Stimulated activated CD4-positive, alpha-beta T cell treated with anti-CD3 and anti-CD28 coated beads, Interleukin-4, amount 100 ng/mL, for 1 hour (primary cell): ENCODE measurements around the gene SEMA5B.

ENCODE experiments used
- DNase-seq: peaks from one replicate; pipeline ENCODE4 v3.0.0-alpha.2; 2020

The SEMA5B gene

DNA sequence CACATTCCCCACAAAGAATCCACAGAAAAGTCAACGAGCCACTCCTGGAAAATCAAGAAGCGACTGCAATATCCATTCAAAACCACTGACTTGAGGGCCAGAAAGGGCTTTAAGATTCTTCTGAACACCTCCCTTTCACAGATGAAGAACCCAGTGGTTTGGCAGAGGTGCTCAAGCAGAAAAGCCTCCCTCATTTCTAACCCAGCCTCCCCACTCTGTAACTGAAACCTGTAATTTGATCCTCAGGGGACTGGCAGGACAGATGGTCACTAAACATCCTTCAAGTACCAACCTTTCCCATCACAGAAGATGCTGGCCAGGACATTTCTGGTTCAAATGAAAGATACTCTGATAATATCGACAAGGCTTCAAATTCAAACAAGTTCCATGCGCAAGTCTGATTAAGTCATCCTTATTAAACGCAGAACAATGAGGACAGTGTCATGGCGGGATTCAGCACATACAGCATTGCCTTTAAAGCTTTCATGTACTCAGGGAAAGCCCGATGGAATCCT lies 5.5 kb downstream of the SEMA5B start:
- no peak for DNase-seq

- DNase-seq = no peak
Measured at GRCh38 chr3:123021388-123021787, 6.2 kb downstream of the SEMA5B start.

- no peak for DNase-seq
Measured at GRCh38 chr3:123020709-123021108, 6.9 kb downstream of the SEMA5B start.

DNA sequence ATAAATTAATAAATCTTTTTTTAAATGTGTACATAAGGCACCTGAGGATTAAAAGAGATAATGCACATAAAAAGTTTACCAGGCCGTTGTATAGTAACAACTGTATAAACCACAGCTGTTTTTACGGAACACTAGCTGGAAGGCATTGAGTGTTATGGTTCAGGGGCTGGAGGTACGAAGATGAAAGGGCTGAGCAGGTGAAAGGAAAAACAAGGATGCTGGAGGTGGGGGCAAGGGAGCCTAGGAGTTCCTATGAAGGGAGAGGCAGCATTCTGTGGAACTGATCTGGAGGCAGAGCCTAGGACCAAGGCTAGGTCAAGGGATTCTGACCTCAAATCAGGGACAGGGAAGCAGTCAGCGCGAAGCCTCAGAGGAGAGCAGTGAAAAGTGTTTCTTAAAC lies 8.0 kb downstream of the SEMA5B start:
- no peak for DNase-seq

DNA sequence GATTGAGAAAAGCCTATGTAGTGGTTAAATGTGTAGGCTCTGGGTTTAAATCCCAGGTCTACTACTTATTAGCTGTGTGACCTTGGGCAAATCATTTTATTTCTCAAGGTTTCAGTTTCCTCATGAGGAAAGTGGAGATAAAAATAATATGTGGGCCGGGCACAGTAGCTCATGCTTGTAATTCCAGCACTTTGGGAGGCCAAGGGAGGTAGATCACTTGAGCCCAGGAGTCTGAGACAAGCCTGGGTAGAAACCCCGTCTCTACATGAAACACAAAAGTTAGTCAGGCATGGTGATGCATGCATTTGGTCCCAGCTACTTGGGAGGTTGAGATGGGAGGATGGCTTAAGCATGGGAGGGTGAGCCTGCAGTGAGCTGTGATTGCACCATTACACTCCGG lies 8.4 kb downstream of the SEMA5B start:
- DNase-seq = no peak

DNA sequence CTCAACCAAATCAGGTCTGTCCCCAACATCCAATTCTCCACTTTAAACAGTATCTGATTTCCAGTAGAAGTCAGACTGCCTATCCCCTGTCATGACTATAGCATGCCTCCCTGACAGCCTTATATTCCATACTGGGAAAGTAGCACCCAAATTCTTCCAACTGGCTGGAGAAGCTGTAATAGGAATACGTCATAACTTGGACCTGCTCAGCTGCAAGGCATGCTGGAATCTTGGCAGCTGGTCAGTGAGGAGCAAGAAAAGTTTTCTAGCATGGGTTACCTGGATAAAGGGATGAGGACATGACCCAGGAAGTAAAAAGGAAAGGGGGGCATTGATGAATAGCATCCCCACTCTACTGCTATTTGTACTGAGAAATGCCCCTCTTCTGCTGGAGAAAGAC lies 8.9 kb downstream of the SEMA5B start:
- no peak for DNase-seq

- DNase-seq = no peak
Measured at GRCh38 chr3:123015596-123015995, 12.0 kb downstream of the SEMA5B start.

DNA sequence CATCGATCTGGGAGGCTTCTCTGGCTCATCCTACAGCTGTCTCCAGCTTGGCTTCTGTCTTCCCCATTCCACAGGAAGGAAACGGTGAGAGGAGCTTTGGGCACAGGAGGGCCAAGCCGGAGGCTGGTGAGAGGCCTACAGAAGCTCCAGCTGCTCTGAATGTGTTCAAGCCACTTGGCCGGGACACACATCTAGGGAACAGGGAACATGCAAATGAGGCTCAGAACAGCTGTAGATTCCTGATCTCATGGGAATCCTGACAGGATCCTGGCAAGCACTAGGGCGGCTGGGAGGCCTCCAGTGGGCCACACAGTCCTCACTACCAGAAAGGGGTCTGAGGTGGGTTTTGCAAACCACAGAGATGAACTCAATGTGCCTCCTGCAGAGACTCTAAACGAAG lies 13.7 kb downstream of the SEMA5B start:
- no peak for DNase-seq

GRCh38 chr3:123012652-123013051 lies 14.9 kb downstream of the SEMA5B start:
- DNase-seq = no peak

GRCh38 chr3:123011447-123011846 lies 16.1 kb downstream of the SEMA5B start:
- no peak for DNase-seq

DNA sequence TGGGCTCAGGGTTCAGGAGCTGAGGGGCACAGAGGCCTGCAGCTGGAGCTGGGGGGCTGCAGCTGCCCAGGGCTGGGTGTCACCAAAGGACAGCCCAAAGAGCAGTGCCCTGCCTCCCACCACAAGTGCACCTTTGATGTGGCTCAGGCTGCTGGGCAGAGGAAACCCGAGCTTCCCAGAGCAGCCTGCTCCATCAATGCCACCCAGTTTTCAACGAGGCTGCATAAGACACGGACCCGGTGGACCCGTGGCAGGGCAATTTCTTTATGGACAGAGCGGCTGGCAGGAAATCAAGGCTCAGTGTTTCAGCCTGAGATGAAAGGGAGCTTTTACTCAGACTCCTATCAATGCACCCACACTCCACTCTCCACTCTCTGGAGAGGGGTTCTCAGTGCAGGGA lies 18.7 kb downstream of the SEMA5B start:
- DNase-seq = no peak

GRCh38 chr3:123006609-123007008 lies 21.0 kb downstream of the SEMA5B start:
- no peak for DNase-seq

GRCh38 chr3:123005291-123005690 lies 22.3 kb downstream of the SEMA5B start:
- no peak for DNase-seq

- no peak for DNase-seq
Measured at GRCh38 chr3:123004201-123004918, 23.2 kb downstream of the SEMA5B start.

DNA sequence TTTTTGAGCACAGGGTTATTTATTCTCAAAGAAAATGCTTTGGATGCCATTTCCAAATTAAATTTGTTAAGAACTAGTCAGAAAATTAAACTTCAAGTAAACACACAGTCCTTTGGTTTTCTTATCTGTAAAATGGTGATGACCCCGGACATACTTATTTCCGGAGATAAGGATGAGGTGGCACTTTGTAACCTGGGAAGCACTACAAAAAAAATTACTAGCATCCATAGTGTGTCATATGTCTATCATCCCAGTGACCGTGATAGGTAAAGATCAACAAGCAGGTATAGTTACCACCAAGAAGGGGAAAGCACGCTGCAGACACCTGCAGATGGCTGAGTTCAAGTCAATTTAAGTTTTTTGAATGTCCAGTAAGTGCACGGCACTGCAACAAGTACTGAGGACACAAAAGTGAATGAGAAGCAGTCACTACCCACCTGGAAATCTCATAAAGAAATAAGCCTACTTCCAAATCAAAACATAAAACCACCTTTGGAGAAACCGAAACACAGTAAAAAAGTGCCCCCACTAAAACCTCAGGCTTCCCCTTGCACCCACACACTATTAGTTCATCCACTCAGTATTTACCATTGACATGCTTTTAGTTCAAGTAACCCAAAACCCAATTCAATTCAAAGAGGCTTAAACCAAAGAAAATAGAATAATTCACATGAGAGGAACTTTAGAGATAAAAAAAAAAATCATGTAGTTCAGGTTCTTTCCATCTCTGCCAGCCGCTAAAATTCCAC lies 24.6 kb downstream of the SEMA5B start:
- no peak for DNase-seq

- DNase-seq = no peak
Measured at GRCh38 chr3:123002100-123002748, 25.3 kb downstream of the SEMA5B start.

- no peak for DNase-seq
Measured at GRCh38 chr3:122998856-122999255, 28.7 kb downstream of the SEMA5B start.

DNA sequence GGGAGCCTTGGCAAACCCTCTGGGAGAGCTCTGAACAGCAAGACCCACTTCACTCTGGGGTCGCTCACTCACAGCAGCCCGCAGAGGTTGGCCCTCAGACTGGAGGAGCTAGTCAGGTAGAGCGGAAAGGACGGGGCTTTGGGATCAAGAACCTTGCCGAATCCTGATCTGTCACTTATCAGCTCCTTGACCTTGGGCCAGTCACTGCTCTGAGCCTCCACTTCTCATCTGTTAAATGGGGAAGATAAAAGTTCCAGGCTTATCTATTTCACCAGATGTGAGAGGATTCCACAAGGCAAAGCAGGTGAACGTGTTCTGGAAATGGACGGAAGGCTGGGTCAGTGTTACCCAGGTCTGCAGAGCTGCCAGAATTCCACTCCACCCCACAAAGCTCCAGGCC lies 29.4 kb downstream of the SEMA5B start:
- DNase-seq = no peak

- no peak for DNase-seq
Measured at GRCh38 chr3:122996038-122996580, 31.5 kb downstream of the SEMA5B start.

DNA sequence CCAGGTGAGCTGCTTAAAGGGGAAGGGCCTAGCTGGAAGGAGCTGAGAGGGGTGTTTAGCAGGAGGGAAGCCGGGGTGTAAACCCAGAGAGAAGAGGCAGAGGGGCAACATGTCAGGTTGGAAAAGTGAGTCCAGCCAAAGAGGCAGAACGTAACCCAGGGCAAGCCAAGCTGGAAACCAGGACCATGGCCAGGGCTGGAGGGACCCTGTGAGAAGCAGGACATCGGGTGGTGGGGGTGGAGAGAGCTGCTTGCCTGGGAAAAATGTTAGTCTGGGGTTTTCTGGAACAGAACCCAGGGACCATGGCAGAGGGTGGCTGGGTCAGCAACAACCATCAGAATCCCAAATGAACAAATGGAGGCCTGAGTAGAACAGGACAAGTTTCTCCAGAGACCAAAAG lies 32.6 kb downstream of the SEMA5B start:
- DNase-seq = no peak

GRCh38 chr3:122993124-122993978 lies 34.2 kb downstream of the SEMA5B start:
- DNase-seq = no peak

DNA sequence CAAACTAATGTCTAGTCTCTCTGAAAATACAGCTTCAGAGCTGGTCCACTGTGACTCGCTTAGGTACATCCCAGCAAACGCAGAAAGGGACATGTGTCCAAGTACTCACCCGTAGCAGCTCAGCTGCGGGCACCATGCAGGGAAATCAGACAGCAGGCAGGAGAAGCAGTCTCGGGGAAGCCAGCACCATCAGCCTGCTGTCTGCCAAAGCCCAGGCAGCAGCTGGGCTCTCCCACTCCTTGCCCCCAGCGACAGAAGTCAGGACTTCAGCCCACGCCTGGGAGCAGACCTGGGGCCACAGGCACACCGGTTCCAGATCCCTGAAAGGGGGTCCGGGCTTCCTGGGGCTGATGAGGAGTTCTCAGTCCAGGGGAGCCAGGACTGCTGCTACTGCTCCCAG lies 34.9 kb downstream of the SEMA5B start:
- DNase-seq = no peak

- DNase-seq = no peak
Measured at GRCh38 chr3:122992133-122992532, 35.4 kb downstream of the SEMA5B start.
